HCT116 (cell line): ENCODE data around the gene TUBB4A. TPM values are rescaled to one million over a fixed set of nuclear protein-coding genes. Genes with fewer than 3 reads are reported as not detected.

Source experiments
- ATAC-seq: fragments of 200-7000 bp; cut with Tn5 transposase; 2 replicates; pipeline ENCODE4 v1.9.1; 2020; ENCODE audit warnings: mild to moderate bottlenecking, moderate library complexity
- BruUV-seq: library from RNA; stranded (reverse); fragments of 400-500 nt; replicated peaks from 2 replicates; lab custom pipeline; 2021; lab: Mats Ljungman, UMichigan
- CTCF ChIA-PET: fragments of 300-600 bp; sonication (Branson Sonifier 250); formaldehyde crosslinking; loops from one replicate; lab custom pipeline; 2021; ENCODE audit warnings: antibody characterized with exemption; lab: Charles Lee
- POLR2A ChIA-PET: fragments of 300-600, 350-600 bp; sonication (Branson Sonifier 250); formaldehyde crosslinking; loops from one replicate; lab custom pipeline; 2021; ENCODE audit warnings: antibody characterized with exemption; lab: Charles Lee
- RAD21 ChIA-PET, 2 experiments: fragments of 300-600 bp; sonication (Branson Sonifier 250); formaldehyde crosslinking; loops; one replicate each; lab custom pipeline; 2023; ENCODE audit warnings: low total read pairs in 2 of 2; ENCODE audit not compliant: uncharacterized antibody in 2 of 2, unreplicated experiment in 2 of 2, low non-redundant PET in 1 of 2; lab: Charles Lee
- DNase-seq: peaks from one replicate; pipeline ENCODE4 v3.0.0-alpha.2; 2010; ENCODE audit warnings: low read depth, low spot score
- H2AFZ ChIP-seq: fragments of 200-600 bp; shearing (Covaris generic), sonication (generic); 2 replicates; pipeline ENCODE4 v1.6.1; 2017; ENCODE audit warnings: low read depth, mixed run types, mixed read lengths, antibody characterized with exemption, low read length; ENCODE audit not compliant: poor library complexity, severe bottlenecking
- H3K27ac ChIP-seq: 2 replicates; pipeline ENCODE4 v1.5.1; 2012; ENCODE audit warnings: low read depth, low read length
- H3K27me3 ChIP-seq: fragments of 200-600 bp; sonication (generic); 2 replicates; pipeline ENCODE4 v1.6.1; 2016; ENCODE audit warnings: mixed run types, low read length, mixed read lengths; ENCODE audit not compliant: insufficient read depth
- H3K36me3 ChIP-seq, 2 experiments: fragments of 200-500 bp in 1 of 2; fragments of 200-600 bp in 1 of 2; sonication (Bioruptor generic) in 1 of 2; sonication (generic) in 1 of 2; 2 replicates each; pipeline versions ENCODE4 v1.5.1 to v1.6.1; 2014 to 2016; ENCODE audit warnings: low read length in 2 of 2, inconsistent platforms in 1 of 2, mixed read lengths in 1 of 2, mixed run types in 1 of 2; ENCODE audit not compliant: insufficient read depth in 2 of 2, control insufficient read depth in 1 of 2
- H3K4me1 ChIP-seq, 2 experiments: fragments of 200-600 bp in 1 of 2; sonication (generic) in 1 of 2; 2 replicates each; pipeline versions ENCODE4 v1.5.1 to v1.6.1; 2012 to 2017; ENCODE audit warnings: low read length in 2 of 2, inconsistent platforms in 1 of 2, mild to moderate bottlenecking in 1 of 2, mixed read lengths in 1 of 2, mixed run types in 1 of 2, moderate library complexity in 1 of 2; ENCODE audit not compliant: insufficient read depth in 2 of 2, control insufficient read depth in 1 of 2
- H3K4me2 ChIP-seq: fragments of 200-600 bp; sonication (generic); 2 replicates; pipeline ENCODE4 v1.6.1; 2017; ENCODE audit warnings: mixed run types, low read length, mixed read lengths
- H3K4me3 ChIP-seq, 2 experiments: fragments of 200-600 bp in 1 of 2; sonication (generic) in 1 of 2; replicated peaks in 1 of 2; 2 replicates each; pipeline ENCODE4 v1.5.1; 2011 to 2016; ENCODE audit warnings: low read length in 2 of 2, control low read depth in 1 of 2, low read depth in 1 of 2, mild to moderate bottlenecking in 1 of 2, mixed read lengths in 1 of 2, mixed run types in 1 of 2
- H3K79me2 ChIP-seq: fragments of 200-600 bp; sonication (generic); 2 replicates; pipeline ENCODE4 v1.6.1; 2017; ENCODE audit warnings: mild to moderate bottlenecking, mixed run types, low read length, moderate library complexity, mixed read lengths; ENCODE audit not compliant: insufficient read depth
- H3K9ac ChIP-seq: fragments of 200-600 bp; sonication (generic); 2 replicates; pipeline ENCODE4 v1.6.1; 2016; ENCODE audit warnings: low read length, mixed read lengths
- H3K9me2 ChIP-seq: fragments of 200-600 bp; sonication (generic), shearing (Covaris generic); 2 replicates; pipeline ENCODE4 v1.6.1; 2017; ENCODE audit warnings: mixed run types, mild to moderate bottlenecking, moderate library complexity; ENCODE audit not compliant: insufficient read depth
- H3K9me3 ChIP-seq, 2 experiments: fragments of 200-500 bp in 1 of 2; fragments of 200-600 bp in 1 of 2; sonication (Bioruptor generic) in 1 of 2; sonication (generic) in 1 of 2; 2 replicates each; pipeline ENCODE4 v1.6.1; 2014 to 2017; ENCODE audit warnings: low read length in 2 of 2, mixed read lengths in 2 of 2, inconsistent platforms in 1 of 2, low read depth in 1 of 2, mild to moderate bottlenecking in 1 of 2, mixed run types in 1 of 2, moderate library complexity in 1 of 2; ENCODE audit not compliant: control insufficient read depth in 1 of 2, insufficient read depth in 1 of 2
- H4K20me1 ChIP-seq: fragments of 200-600 bp; sonication (generic), shearing (Covaris generic); 2 replicates; pipeline ENCODE4 v1.6.1; 2017; ENCODE audit warnings: mixed run types, mild to moderate bottlenecking, moderate library complexity; ENCODE audit not compliant: insufficient read depth
- ATF3 ChIP-seq: IDR thresholded peaks from 2 replicates; pipeline ENCODE4 v1.6.1; 2012
- ELF1 ChIP-seq: IDR thresholded peaks from 2 replicates; pipeline ENCODE4 v1.6.1; 2012; ENCODE audit warnings: low read depth, borderline replicate concordance
- EZH2phosphoT487 ChIP-seq: fragments of 200-600 bp; IDR thresholded peaks from 2 replicates; pipeline ENCODE4 v1.6.1; 2018; ENCODE audit warnings: antibody characterized with exemption, borderline replicate concordance
- FOSL1 ChIP-seq: IDR thresholded peaks from 2 replicates; pipeline ENCODE4 v1.6.1; 2012; ENCODE audit warnings: low read depth
- JUND ChIP-seq: IDR thresholded peaks from 2 replicates; pipeline ENCODE4 v1.6.1; 2012
- POLR2A ChIP-seq: IDR thresholded peaks from 2 replicates; pipeline ENCODE4 v1.7.0; 2011; ENCODE audit warnings: borderline replicate concordance; ENCODE audit not compliant: insufficient read depth, insufficient read length; ENCODE audit errors: extremely low read depth
- POLR2AphosphoS5 ChIP-seq: IDR thresholded peaks from 2 replicates; pipeline ENCODE4 v1.6.1; 2011; ENCODE audit warnings: mild to moderate bottlenecking, low read depth, low read length, moderate library complexity
- RAD21 ChIP-seq: IDR thresholded peaks from 2 replicates; pipeline ENCODE4 v1.6.1; 2012; ENCODE audit warnings: low read depth, mild to moderate bottlenecking
- SIN3A ChIP-seq: IDR thresholded peaks from 2 replicates; pipeline ENCODE4 v1.6.1; 2012; ENCODE audit warnings: low read depth
- SP1 ChIP-seq: IDR thresholded peaks from 2 replicates; pipeline ENCODE4 v1.6.1; 2012; ENCODE audit warnings: low read depth
- SRF ChIP-seq: IDR thresholded peaks from 2 replicates; pipeline ENCODE4 v1.6.1; 2012; ENCODE audit warnings: low read depth
- TCF7L2 ChIP-seq: IDR thresholded peaks from 2 replicates; pipeline ENCODE4 v1.7.0; 2011; ENCODE audit warnings: borderline replicate concordance, inconsistent platforms; ENCODE audit not compliant: insufficient read depth, insufficient read length; ENCODE audit errors: extremely low read depth
- YY1 ChIP-seq: IDR thresholded peaks from 2 replicates; pipeline ENCODE4 v1.6.1; 2011; ENCODE audit warnings: low read length, low read depth, moderate library complexity, mild to moderate bottlenecking; ENCODE audit not compliant: insufficient replicate concordance; ENCODE audit errors: extremely low read depth
- ZBTB33 ChIP-seq: IDR thresholded peaks from 2 replicates; pipeline ENCODE4 v1.6.1; 2011; ENCODE audit warnings: mild to moderate bottlenecking, low read length, moderate library complexity; ENCODE audit not compliant: insufficient replicate concordance; ENCODE audit errors: extremely low read depth
- ZFX ChIP-seq: fragments of 450-650 bp; IDR thresholded peaks from 2 replicates; pipeline ENCODE4 v1.6.1; 2017
- intact Hi-C: fragments of 100-400 bp; cut with micrococcal nuclease; formaldehyde crosslinking; loops from 2 replicates; pipeline ENCODE4 v1.10.0; 2022
- total RNA-seq: library from RNA; stranded (reverse); gene quantifications from one replicate; pipeline ENCODE4 v1.2.1, GENCODE V29; 2021; ENCODE audit not compliant: unreplicated experiment
- TF ChIP-seq, protein P1 (sequence below): IDR thresholded peaks from 2 replicates; pipeline ENCODE4 v1.6.1; 2012; ENCODE audit warnings: low read depth

Gene TUBB4A
- total RNA-seq, 1 experiment from 2014 or later: 32.5 TPM

- no peak overlapping the region for H2AFZ ChIP-seq
- CTCF ChIA-PET: no interaction called here
- H3K9me2 ChIP-seq: no peaks in the 10 kb centered on the region
- RAD21 ChIA-PET: no interaction called here
- no peaks in the 10 kb centered on the region for H3K27me3 ChIP-seq
- BruUV-seq: no TSS peak
- H4K20me1 ChIP-seq: no peaks in the 10 kb centered on the region
- H3K36me3 ChIP-seq: no peaks in the 10 kb centered on the region
- intact Hi-C loops: no loop called here
- DNase-seq (no peak), ATAC-seq (no peak)
- no peaks in the 10 kb centered on the region for H3K79me2 ChIP-seq
- peaks cover 0 to 10% of the 10 kb centered on the region in 2 experiments; a peak in 1 of 4 replicates for H3K9me3 ChIP-seq
- TF ChIP-seq YY1 (no peak), POLR2A (no peak), ZFX (no peak), SRF (no peak), SP1 (no peak), ELF1 (no peak), TCF7L2 (no peak), JUND (no peak), SIN3A (no peak), ATF3 (no peak), POLR2AphosphoS5 (no peak), ZBTB33 (no peak), FOSL1 (no peak), EZH2phosphoT487 (no peak), RAD21 (no peak)
- TF ChIP-seq, protein P1, sequence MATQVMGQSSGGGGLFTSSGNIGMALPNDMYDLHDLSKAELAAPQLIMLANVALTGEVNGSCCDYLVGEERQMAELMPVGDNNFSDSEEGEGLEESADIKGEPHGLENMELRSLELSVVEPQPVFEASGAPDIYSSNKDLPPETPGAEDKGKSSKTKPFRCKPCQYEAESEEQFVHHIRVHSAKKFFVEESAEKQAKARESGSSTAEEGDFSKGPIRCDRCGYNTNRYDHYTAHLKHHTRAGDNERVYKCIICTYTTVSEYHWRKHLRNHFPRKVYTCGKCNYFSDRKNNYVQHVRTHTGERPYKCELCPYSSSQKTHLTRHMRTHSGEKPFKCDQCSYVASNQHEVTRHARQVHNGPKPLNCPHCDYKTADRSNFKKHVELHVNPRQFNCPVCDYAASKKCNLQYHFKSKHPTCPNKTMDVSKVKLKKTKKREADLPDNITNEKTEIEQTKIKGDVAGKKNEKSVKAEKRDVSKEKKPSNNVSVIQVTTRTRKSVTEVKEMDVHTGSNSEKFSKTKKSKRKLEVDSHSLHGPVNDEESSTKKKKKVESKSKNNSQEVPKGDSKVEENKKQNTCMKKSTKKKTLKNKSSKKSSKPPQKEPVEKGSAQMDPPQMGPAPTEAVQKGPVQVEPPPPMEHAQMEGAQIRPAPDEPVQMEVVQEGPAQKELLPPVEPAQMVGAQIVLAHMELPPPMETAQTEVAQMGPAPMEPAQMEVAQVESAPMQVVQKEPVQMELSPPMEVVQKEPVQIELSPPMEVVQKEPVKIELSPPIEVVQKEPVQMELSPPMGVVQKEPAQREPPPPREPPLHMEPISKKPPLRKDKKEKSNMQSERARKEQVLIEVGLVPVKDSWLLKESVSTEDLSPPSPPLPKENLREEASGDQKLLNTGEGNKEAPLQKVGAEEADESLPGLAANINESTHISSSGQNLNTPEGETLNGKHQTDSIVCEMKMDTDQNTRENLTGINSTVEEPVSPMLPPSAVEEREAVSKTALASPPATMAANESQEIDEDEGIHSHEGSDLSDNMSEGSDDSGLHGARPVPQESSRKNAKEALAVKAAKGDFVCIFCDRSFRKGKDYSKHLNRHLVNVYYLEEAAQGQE: no peak
- H3K4me1 ChIP-seq: no peaks in the 10 kb centered on the region
- no peak overlapping the region for H3K4me2 ChIP-seq
- H3K4me3 ChIP-seq: no peak overlapping the region
- H3K9ac ChIP-seq: no peak overlapping the region
- POLR2A ChIA-PET: interaction anchor here (1.1 kb wide), 1 partner anchor 16 kb away, joined by 3 read pairs; no protein-coding TSS in a partner anchor
- H3K27ac ChIP-seq: no peak overlapping the region
Measured at GRCh38 chr19:6489278-6490061, 12.6 kb downstream of the TUBB4A start.
